SK-N-MC (cell line): ENCODE data around the gene SLC26A2.

Experiments used
- DNase-seq: peaks from one replicate; pipeline ENCODE4 v3.0.0-alpha.2; 2011; ENCODE audit warnings: low read depth, low spot score
- H3K27ac ChIP-seq: fragments of 200-600 bp; sonication (generic); 2 replicates; pipeline ENCODE4 v1.5.1; 2016; ENCODE audit warnings: mixed run types
- H3K36me3 ChIP-seq: fragments of 200-600 bp; sonication (generic); 2 replicates; pipeline ENCODE4 v1.6.1; 2017; ENCODE audit warnings: antibody characterized with exemption, low read length, mixed read lengths; ENCODE audit not compliant: insufficient read depth
- H3K4me3 ChIP-seq: fragments of 200-600 bp; sonication (generic); 2 replicates; pipeline ENCODE4 v1.5.1; 2016
- H3K9ac ChIP-seq: fragments of 200-600 bp; sonication (generic); 2 replicates; pipeline ENCODE4 v1.8.0; 2017; ENCODE audit warnings: mixed run types, mixed read lengths; ENCODE audit not compliant: insufficient read length
- H3K9me3 ChIP-seq: fragments of 200-600 bp; sonication (generic); 2 replicates; pipeline ENCODE4 v1.6.1; 2017; ENCODE audit warnings: low read depth, mild to moderate bottlenecking, antibody characterized with exemption, low read length, moderate library complexity, mixed read lengths
- EZH2 ChIP-seq: fragments of 200-600 bp; sonication (generic); IDR thresholded peaks from one replicate; pipeline ENCODE4 v1.6.1; 2017; ENCODE audit warnings: antibody characterized with exemption
- FOXP2 ChIP-seq: optimal IDR thresholded peaks from 2 replicates; pipeline ENCODE3; 2011; ENCODE audit warnings: mild to moderate bottlenecking, moderate library complexity; ENCODE audit not compliant: insufficient read depth; ENCODE audit errors: extremely low read length, control extremely low read depth
- POLR2AphosphoS5 ChIP-seq: IDR thresholded peaks from 2 replicates; pipeline ENCODE4 v1.6.1; 2012; ENCODE audit warnings: mild to moderate bottlenecking, low read depth, low read length, borderline replicate concordance

SLC26A2 gene

DNA sequence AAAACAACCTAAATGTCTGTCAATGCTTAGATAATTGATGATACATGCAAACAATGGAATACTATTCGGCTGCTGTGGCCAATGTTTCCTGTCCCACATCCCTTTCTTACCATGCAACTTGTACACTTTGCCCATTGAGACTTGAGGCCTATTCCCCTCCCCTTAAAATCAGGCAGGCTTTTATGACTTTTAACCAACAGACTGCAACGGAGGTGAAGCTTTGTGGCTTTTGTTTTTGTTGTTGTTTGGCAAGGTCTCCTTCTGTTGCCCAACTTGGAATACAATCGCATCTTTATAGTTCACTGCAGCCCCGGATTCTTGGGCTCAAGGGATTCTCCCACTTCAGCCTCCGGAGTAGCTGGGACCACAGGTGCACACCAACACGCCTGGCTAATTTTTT is 5.8 kb upstream of the SLC26A2 start:
- no peak for DNase-seq
- Histone ChIP-seq H3K4me3 (no peak overlapping the region), H3K9ac (no peak overlapping the region), H3K36me3 (no peaks in the 10 kb centered on the region), H3K9me3 (no peaks in the 10 kb centered on the region), H3K27ac (no peak overlapping the region)
- TF ChIP-seq EZH2 (no peak), POLR2AphosphoS5 (no peak), FOXP2 (no peak)

DNA sequence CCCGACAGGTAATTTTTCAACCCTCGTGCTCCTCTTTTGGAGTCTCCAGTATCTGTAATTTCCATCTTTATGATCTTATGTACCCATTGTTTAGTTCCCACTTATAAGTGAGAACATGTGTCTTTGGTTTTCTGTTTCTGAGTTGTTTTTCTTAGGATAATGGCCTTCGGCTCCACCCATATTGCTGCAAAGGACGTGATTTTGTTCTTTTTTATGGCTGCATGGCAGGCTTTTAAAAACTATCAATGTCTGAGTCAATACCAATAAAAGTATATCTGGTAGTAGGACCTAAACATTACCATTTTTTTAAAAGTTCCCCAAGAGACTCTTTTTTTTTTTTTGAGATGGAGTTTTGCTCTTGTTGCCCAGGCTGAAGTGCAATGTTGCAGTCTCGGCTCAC is 3.9 kb upstream of the SLC26A2 start:
- DNase-seq = no peak
- Histone ChIP-seq H3K9ac (no peak overlapping the region), H3K4me3 (no peak overlapping the region), H3K27ac (no peak overlapping the region), H3K9me3 (no peaks in the 10 kb centered on the region), H3K36me3 (no peaks in the 10 kb centered on the region)
- no peak for TF ChIP-seq POLR2AphosphoS5
- TF ChIP-seq EZH2 = no peak
- no peak for TF ChIP-seq FOXP2

DNA sequence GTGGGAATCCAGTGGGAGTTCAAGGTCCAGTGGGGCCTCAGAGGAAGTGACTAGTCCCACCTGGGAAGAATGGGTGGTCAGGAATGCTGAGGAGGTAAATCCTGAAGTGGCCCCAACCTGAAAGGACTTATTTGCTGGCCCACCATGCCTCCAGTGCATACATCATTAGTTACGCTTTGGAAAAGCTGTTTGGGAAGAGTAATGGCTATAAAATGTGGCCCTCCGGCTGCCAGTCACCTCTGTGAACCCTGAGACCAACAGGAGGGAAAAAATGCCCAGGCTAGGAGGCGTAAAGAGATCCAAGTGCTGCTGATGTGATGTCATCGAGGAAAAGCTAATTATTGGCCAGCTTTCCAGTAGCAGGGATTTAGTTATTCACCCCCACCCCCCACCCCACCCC is 2.7 kb upstream of the SLC26A2 start:
- no peaks in the 10 kb centered on the region for H3K9me3 ChIP-seq
- DNase-seq = no peak
- H3K4me3 ChIP-seq = no peak overlapping the region
- H3K9ac ChIP-seq = no peak overlapping the region
- TF ChIP-seq FOXP2 = no peak
- no peak for TF ChIP-seq POLR2AphosphoS5
- TF ChIP-seq EZH2 = no peak
- H3K27ac ChIP-seq = no peak overlapping the region
- H3K36me3 ChIP-seq = no peaks in the 10 kb centered on the region

DNA sequence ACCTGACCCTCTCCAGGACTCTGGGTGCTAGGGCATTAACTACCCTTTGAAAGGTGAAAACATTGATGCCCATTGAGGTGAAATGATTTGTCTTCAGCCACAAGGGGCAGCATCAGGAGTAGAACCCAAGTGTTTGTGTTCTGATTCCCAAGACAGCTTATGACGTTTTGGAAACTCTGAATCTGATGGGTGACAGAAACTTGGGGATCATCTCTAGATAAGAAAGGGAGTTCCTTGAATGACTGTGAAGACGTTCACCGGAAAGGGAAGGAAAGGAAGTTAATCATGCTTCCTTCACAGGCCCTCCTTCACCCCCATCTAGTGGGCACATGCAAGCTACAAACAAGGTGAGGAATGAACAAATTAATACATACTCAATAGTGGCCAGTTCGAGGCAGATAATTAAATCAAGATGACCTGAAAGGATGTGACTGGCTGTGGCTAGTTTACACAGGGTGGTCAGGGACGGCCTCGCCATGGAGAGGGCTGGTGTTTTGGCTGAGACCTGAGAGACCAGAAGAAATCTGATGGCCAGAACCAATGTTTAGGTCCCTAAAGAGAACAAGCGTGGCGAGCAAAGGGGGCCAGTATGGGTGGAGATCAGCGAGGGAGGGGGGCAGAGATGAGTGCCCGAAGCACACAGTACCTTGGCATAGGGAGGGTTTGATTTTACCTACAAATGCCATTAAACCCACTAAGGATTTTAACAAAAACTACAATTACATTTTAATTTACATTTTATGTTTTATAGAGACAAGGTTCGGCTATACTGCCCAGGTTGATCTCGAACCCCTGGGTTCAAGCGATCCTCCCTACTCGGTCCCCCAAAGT is 937 bp upstream of the SLC26A2 start:
- Histone ChIP-seq H3K9me3 (no peaks in the 10 kb centered on the region), H3K27ac (no peak overlapping the region), H3K9ac (peak overlapping the region; percentile 75), H3K4me3 (peak overlapping the region; percentile 96), H3K36me3 (no peaks in the 10 kb centered on the region)
- no peak for DNase-seq
- TF ChIP-seq FOXP2 = no peak
- no peak for TF ChIP-seq EZH2
- TF ChIP-seq POLR2AphosphoS5 = no peak

DNA sequence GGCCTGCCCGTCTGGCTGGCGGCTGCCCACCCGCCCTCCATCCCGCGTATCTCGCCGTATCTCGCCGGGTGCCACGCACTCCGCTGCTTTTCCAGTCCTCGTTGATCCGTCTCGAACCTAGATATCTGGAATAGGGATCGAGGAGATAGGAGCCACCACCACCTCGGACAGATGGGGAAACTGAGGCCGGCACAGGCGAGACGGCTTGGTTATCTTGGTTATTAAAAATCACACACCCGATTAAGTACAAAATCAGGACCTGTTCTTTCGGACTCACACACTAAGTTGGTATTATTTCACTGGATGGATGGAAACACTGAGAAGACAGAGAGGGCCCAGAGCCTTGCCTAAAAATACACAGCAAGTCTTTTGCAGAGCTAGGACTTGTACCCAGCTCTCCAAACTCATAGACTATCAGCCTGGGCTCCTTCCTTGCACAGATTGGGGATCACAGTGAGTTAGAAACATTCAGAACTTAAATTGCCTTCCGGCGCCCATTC is 678 bp downstream of the SLC26A2 start:
- Histone ChIP-seq H3K9ac (peak overlapping the region; percentile 75), H3K9me3 (no peaks in the 10 kb centered on the region), H3K36me3 (no peaks in the 10 kb centered on the region), H3K27ac (no peak overlapping the region), H3K4me3 (peak overlapping the region; percentile 96)
- no peak for DNase-seq
- TF ChIP-seq FOXP2 (no peak), POLR2AphosphoS5 (no peak), EZH2 (no peak)

DNA sequence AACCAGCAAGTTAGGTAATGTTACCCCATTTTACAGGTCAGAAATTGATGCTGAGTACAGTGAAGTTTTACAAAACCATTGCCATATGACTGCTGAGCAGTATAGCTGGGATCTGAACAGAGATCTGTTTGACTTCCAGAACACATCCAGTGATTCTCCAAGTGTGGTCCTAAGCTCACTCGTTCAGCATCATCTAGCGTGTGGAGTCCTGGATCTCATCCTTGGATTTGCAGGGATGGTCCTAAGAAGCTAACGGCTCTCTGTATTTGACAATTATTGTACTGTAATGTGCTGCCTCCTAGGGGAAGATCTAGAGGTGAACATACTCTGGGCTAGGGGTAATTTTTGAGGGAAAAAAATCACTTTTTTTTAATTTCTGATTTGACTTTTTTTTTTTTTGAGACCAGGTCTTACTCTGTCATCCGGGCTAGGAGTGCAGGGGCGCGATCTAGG is 1.4 kb downstream of the SLC26A2 start:
- Histone ChIP-seq H3K4me3 (no peak overlapping the region), H3K9me3 (no peaks in the 10 kb centered on the region), H3K9ac (no peak overlapping the region), H3K36me3 (no peaks in the 10 kb centered on the region), H3K27ac (no peak overlapping the region)
- TF ChIP-seq FOXP2 (no peak), EZH2 (no peak), POLR2AphosphoS5 (no peak)
- no peak for DNase-seq

DNA sequence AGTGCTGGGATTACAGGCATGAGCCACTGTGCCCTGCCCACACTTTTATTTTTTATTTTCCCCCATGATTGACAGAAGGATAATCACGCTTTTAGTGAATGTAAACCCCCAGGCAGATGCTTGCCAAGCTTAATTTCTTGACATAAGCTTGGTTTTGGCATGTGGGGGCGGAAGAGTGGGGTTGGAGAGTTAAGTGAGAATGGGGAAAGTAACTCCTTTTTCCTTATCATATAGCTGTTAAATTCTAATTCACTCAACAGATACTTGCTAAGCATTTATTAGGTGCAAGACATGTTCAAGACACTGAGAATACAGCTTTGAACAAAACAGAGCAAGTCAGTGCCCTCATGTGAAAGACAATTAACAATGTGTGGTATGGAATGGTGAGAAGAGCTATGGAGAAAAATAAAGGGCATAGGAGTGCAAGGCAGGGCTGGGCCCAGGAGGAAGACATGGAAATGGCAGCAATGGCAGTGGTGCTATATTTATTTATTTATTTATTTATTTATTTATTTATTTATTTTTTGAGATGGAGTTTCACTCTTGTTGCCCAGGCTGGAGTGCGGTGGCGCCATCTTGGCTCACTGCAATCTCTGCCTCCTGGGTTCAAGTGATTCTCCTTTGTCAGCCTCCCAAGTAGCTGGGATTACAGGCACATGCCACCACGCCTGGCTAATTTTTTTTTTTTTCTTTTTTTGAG is 2.2 kb downstream of the SLC26A2 start:
- no peak for DNase-seq
- Histone ChIP-seq H3K4me3 (no peak overlapping the region), H3K36me3 (no peaks in the 10 kb centered on the region), H3K9ac (no peak overlapping the region), H3K27ac (no peak overlapping the region), H3K9me3 (no peaks in the 10 kb centered on the region)
- TF ChIP-seq EZH2 (no peak), POLR2AphosphoS5 (no peak), FOXP2 (no peak)

DNA sequence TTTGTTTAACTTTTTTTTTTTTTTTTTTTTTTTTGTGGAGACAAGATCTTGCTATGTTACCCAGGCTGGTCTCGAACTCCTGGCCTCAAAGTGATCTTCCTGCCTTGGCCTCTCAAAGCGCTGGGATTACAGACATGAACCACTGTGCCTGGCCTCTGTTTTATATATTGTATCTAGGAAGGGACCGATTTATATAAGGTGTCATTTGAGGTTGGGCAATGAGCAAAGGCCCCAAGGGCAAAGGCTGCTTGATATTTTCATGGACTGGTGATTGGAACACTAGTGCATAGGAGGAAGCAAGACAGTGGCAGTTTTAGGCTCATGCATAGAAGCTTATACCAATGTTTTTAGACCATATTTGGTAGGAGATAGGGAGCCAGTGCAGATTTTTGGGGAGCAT is 3.2 kb downstream of the SLC26A2 start:
- Histone ChIP-seq H3K27ac (no peak overlapping the region), H3K4me3 (no peak overlapping the region), H3K36me3 (no peaks in the 10 kb centered on the region), H3K9me3 (no peaks in the 10 kb centered on the region), H3K9ac (no peak overlapping the region)
- no peak for TF ChIP-seq POLR2AphosphoS5
- TF ChIP-seq EZH2 = no peak
- DNase-seq = no peak
